ENCODE results near the gene SOX2.

DNA sequence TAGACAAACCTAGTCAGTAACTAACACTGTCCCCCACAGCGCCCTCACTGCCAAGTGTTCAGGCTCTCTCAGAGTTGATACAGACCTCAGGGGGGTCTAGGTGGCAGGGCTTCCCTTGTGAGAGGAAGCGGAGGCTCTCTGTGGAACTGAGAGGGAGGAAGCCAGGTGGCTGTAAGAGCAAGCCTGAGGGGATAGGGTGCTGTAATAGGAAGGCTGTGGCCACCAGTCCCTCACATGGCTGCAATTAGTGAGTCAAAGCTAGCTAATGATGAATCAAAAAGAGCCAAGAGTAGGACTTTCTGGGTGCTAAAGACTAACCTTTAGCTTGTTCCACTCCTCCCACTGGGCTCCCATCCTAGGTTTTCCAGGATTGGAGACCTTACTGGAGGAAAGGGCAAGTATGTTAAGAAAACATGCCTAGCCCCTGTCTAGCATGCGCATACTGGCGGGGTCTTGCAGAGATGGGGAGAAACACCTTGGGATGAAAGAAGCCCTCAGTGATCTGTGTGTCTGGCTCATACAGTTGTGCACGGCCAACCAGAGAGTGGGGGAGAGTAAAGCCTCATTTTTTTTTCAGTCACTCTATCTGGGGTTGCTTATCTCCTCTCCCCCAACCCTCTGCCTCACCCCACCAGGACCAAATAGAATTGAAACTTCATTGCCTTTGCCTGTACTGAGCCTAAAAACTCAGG, 13.3 kb upstream of the SOX2 start:
- TF ChIP-seq, protein P1, sequence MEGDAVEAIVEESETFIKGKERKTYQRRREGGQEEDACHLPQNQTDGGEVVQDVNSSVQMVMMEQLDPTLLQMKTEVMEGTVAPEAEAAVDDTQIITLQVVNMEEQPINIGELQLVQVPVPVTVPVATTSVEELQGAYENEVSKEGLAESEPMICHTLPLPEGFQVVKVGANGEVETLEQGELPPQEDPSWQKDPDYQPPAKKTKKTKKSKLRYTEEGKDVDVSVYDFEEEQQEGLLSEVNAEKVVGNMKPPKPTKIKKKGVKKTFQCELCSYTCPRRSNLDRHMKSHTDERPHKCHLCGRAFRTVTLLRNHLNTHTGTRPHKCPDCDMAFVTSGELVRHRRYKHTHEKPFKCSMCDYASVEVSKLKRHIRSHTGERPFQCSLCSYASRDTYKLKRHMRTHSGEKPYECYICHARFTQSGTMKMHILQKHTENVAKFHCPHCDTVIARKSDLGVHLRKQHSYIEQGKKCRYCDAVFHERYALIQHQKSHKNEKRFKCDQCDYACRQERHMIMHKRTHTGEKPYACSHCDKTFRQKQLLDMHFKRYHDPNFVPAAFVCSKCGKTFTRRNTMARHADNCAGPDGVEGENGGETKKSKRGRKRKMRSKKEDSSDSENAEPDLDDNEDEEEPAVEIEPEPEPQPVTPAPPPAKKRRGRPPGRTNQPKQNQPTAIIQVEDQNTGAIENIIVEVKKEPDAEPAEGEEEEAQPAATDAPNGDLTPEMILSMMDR (IDR thresholded peaks at IDR 0.05): no peak
- TF ChIP-seq POLR2A (IDR thresholded peaks at IDR 0.05): no peak
- no peak for TF ChIP-seq POLR2AphosphoS5 (IDR thresholded peaks at IDR 0.05)
